Tibial artery (tissue), 4 donors: ENCODE results near the gene HDHD3.
"Not testable (repeated sequence)": the region's sequence is repeated elsewhere in the genome, so short reads cannot be mapped to it uniquely, and the experiment has no call there.

Experiments used
- DNase-seq, 2 donors: peaks; one replicate each; pipeline ENCODE4 v3.0.0-alpha.2; 2019
- H3K27ac ChIP-seq, 2 donors: fragments of 200-600 bp; sonication (generic) in 1 of 2; 1 replicate in 1 of 2; 2 replicates in 1 of 2; pipeline ENCODE4 v1.5.1; 2018 to 2019; ENCODE audit warnings: mild to moderate bottlenecking in 1 of 2
- H3K27me3 ChIP-seq, 2 donors: fragments of 200-600 bp; sonication (generic) in 1 of 2; one replicate each; pipeline versions ENCODE4 v1.5.1 to v1.6.0; 2016 to 2019
- H3K36me3 ChIP-seq, 3 donors: fragments of 200-600 bp; sonication (generic) in 2 of 3; one replicate each; pipeline ENCODE4 v1.5.1; 2016 to 2019; ENCODE audit warnings: mild to moderate bottlenecking in 2 of 3
- H3K4me1 ChIP-seq, 4 donors: fragments of 200-600 bp; sonication (generic) in 2 of 4; 1 replicate in 3 of 4; 2 replicates in 1 of 4; pipeline ENCODE4 v1.5.1; 2016 to 2019
- H3K4me3 ChIP-seq, 2 donors: fragments of 200-600 bp; sonication (generic) in 1 of 2; 1 replicate in 1 of 2; 2 replicates in 1 of 2; pipeline ENCODE4 v1.5.1; 2018 to 2019; ENCODE audit warnings: mild to moderate bottlenecking in 2 of 2
- H3K9me3 ChIP-seq, 3 donors: fragments of 200-600 bp; sonication (generic) in 1 of 3; one replicate each; pipeline ENCODE4 v1.5.1; 2016 to 2019
- CTCF ChIP-seq, 2 experiments: fragments of 200-600 bp in 1 of 2; fragments of 450-650 bp in 1 of 2; IDR thresholded peaks; one replicate each; pipeline ENCODE4 v1.5.1; 2017 to 2019; ENCODE audit warnings: antibody characterized with exemption in 2 of 2, mild to moderate bottlenecking in 1 of 2, moderate library complexity in 1 of 2
- intact Hi-C: fragments of 100-400 bp; cut with DNase I; formaldehyde crosslinking; loops from one replicate; pipeline ENCODE4 v1.15.0; 2023; ENCODE audit warnings: low total_unique reads

Gene HDHD3

GRCh38 chr9:113387560-113388230 is 10.9 kb upstream of the HDHD3 start:
- Histone ChIP-seq H3K9me3 (no peaks in the 10 kb centered on the region), H3K27me3 (no peaks in the 10 kb centered on the region), H3K27ac (no peak overlapping the region), H3K36me3 (peaks cover 41 to 65% (median 61%) of the 10 kb centered on the region in 3 donors), H3K4me3 (no peak overlapping the region), H3K4me1 (no peaks in the 10 kb centered on the region)
- DNase-seq = no peak
- intact Hi-C loops = no loop called here
- no peak for TF ChIP-seq CTCF (IDR thresholded peaks at IDR 0.05)

- H3K9me3 ChIP-seq = no peaks in the 10 kb centered on the region
- H3K4me3 ChIP-seq = no peak overlapping the region
- H3K36me3 ChIP-seq = peaks cover 33 to 55% (median 52%) of the 10 kb centered on the region in 3 donors
- no peak overlapping the region for H3K27ac ChIP-seq
- H3K4me1 ChIP-seq = no peaks in the 10 kb centered on the region
- H3K27me3 ChIP-seq = no peaks in the 10 kb centered on the region
- DNase-seq = no peak
- no peak for TF ChIP-seq CTCF (IDR thresholded peaks at IDR 0.05)
- intact Hi-C loops = no loop called here
These were observed 10.0 kb upstream of the HDHD3 start for GRCh38 chr9:113386571-113387393.

GRCh38 chr9:113381909-113382411 is 5.2 kb upstream of the HDHD3 start:
- intact Hi-C loops = no loop called here
- H3K36me3 ChIP-seq = peaks cover 4 to 7% (median 5%) of the 10 kb centered on the region in 3 donors
- DNase-seq = no peak
- no peak overlapping the region for H3K4me3 ChIP-seq
- no peaks in the 10 kb centered on the region for H3K27me3 ChIP-seq
- no peaks in the 10 kb centered on the region for H3K9me3 ChIP-seq
- peaks cover 0 to 7% (median 0%) of the 10 kb centered on the region in 4 donors for H3K4me1 ChIP-seq
- H3K27ac ChIP-seq = no peak overlapping the region
- TF ChIP-seq CTCF (IDR thresholded peaks at IDR 0.05) = no peak

GRCh38 chr9:113381441-113381840 is 4.7 kb upstream of the HDHD3 start:
- H3K4me3 ChIP-seq, DNase-seq, H3K27ac ChIP-seq, H3K36me3 ChIP-seq, H3K4me1 ChIP-seq, H3K9me3 ChIP-seq, H3K27me3 ChIP-seq, intact Hi-C loops: not testable (repeated sequence)

- no peak for DNase-seq
- intact Hi-C loops = no loop called here
- Histone ChIP-seq H3K4me1 (peaks cover 0 to 12% (median 3%) of the 10 kb centered on the region in 4 donors), H3K27me3 (no peaks in the 10 kb centered on the region), H3K27ac (no peak overlapping the region), H3K9me3 (no peaks in the 10 kb centered on the region), H3K4me3 (no peak overlapping the region), H3K36me3 (no peaks in the 10 kb centered on the region)
- TF ChIP-seq CTCF (IDR thresholded peaks at IDR 0.05) = no peak
These were observed 4.1 kb upstream of the HDHD3 start for GRCh38 chr9:113380869-113381378.

- intact Hi-C loops = loop anchor here (10.0 kb wide), 1 partner anchor 65 kb away; no protein-coding TSS in a partner anchor
- not testable (repeated sequence) for DNase-seq, H3K27ac ChIP-seq, H3K36me3 ChIP-seq, H3K27me3 ChIP-seq, H3K4me3 ChIP-seq, H3K9me3 ChIP-seq
- peaks cover 0 to 20% (median 11%) of the 10 kb centered on the region in 4 donors for H3K4me1 ChIP-seq
These were observed 3.0 kb upstream of the HDHD3 start for GRCh38 chr9:113379829-113380210.

- peaks cover 0 to 20% (median 11%) of the 10 kb centered on the region in 4 donors for H3K4me1 ChIP-seq
- intact Hi-C loops = loop anchor here (10.0 kb wide), 1 partner anchor 64 kb away; no protein-coding TSS in a partner anchor
- DNase-seq = not testable (repeated sequence)
These were observed 2.5 kb upstream of the HDHD3 start for GRCh38 chr9:113379094-113379828.

More at GRCh38 chr9:113379094-113379828, 2.5 kb upstream of the HDHD3 start:
- H3K27me3 ChIP-seq, H3K4me3 ChIP-seq, H3K9me3 ChIP-seq, H3K36me3 ChIP-seq, H3K27ac ChIP-seq: not testable (repeated sequence)
